Right lobe of liver (tissue), 6 donors: ENCODE data around the gene CACNA1D. TPM values are rescaled to one million over a fixed set of nuclear protein-coding genes. Genes with fewer than 3 reads are reported as not detected.

Experiments used
- ATAC-seq, 4 donors: fragments of 200-7000 bp; cut with Tn5 transposase; one replicate each; pipeline ENCODE4 v1.9.1; 2020; ENCODE audit warnings: mild to moderate bottlenecking in 4 of 4, moderate library complexity in 4 of 4
- DNase-seq, 3 donors: peaks; one replicate each; pipeline ENCODE4 v3.0.0-alpha.2; 2020
- H3K27ac ChIP-seq, 3 donors: fragments of 200-600 bp; one replicate each; pipeline ENCODE4 v1.8.0; 2022
- H3K27me3 ChIP-seq, 2 donors: fragments of 200-600 bp; one replicate each; pipeline ENCODE4 v1.8.0; 2022
- H3K36me3 ChIP-seq, 4 donors: fragments of 200-600 bp; sonication (generic) in 1 of 4; one replicate each; pipeline versions ENCODE4 v1.5.1 to v1.8.0; 2017 to 2022; ENCODE audit warnings: control low read depth in 1 of 4
- H3K4me1 ChIP-seq, 4 donors: fragments of 200-600 bp; sonication (generic) in 1 of 4; one replicate each; pipeline versions ENCODE4 v1.5.1 to v1.8.0; 2017 to 2022; ENCODE audit warnings: control low read depth in 1 of 4
- H3K4me3 ChIP-seq, 3 donors: fragments of 200-600 bp; one replicate each; pipeline ENCODE4 v1.8.0; 2022
- H3K9me3 ChIP-seq, 4 donors: fragments of 200-600 bp; sonication (generic) in 1 of 4; one replicate each; pipeline versions ENCODE4 v1.5.1 to v1.8.0; 2017 to 2022; ENCODE audit warnings: control low read depth in 1 of 4
- POLR2A ChIP-seq: fragments of 450-650 bp; IDR thresholded peaks from one replicate; pipeline ENCODE4 v1.6.1; 2017; ENCODE audit warnings: antibody characterized with exemption, mild to moderate bottlenecking
- WGBS: methylation state at CpG from one replicate; pipeline ENCODE4 v1.1.6; 2018; ENCODE audit warnings: low coverage, low lambda C conversion rate; ENCODE audit not compliant: insufficient coverage; ENCODE audit errors: missing lambda C conversion rate; 5-methylcytosine and 5-hydroxymethylcytosine counted together
- intact Hi-C, 2 donors: fragments of 100-400 bp; cut with DNase I; formaldehyde crosslinking; loops; one replicate each; pipeline versions ENCODE4 v1.11.2 to v1.14.1; 2022
- total RNA-seq, 6 experiments: library from RNA; depleted of rRNA in 2 of 6; stranded (reverse); fragments of >200 nt in 2 of 6; fragmentation: NEBNext Ultra II Directional in 3 of 6; extraction: Animal tissue kit (Norgen Biotek cat#: 25700) in 3 of 6; gene quantifications; one replicate each; pipeline versions ENCODE4 v1.1.0 to v1.2.4, GENCODE V29; 2016 to 2023
- TF ChIP-seq, protein P1 (sequence below), 4 donors: fragments of 200-600 bp in 3 of 4; fragments of 450-650 bp in 1 of 4; IDR thresholded peaks; one replicate each; pipeline versions ENCODE4 v1.5.1 to v1.8.0; 2016 to 2022; ENCODE audit warnings: antibody characterized with exemption in 4 of 4, mild to moderate bottlenecking in 2 of 4
- donor health status: DM: no; HTN: yes; CAD: no.
- donor health status: DM: no; HTN: no; CAD: no.
- donor health status: DM: no; HTN: no; CAD: no.
- donor health status: DM: no; HTN: yes; CAD: no.
- donor health status: DM: no; HTN: yes; CAD: no.

CACNA1D gene
- total RNA-seq, 6 experiments from 2014 or later: 5.5 to 12.7 (median 9.3) TPM

- intact Hi-C loops: no loop called here
- Histone ChIP-seq H3K9me3 (no peaks in the 10 kb centered on the region), H3K4me3 (no peak overlapping the region), H3K27ac (no peak overlapping the region), H3K27me3 (no peaks in the 10 kb centered on the region), H3K4me1 (no peaks in the 10 kb centered on the region), H3K36me3 (no peaks in the 10 kb centered on the region)
- no peak for ATAC-seq
- TF ChIP-seq, protein P1, sequence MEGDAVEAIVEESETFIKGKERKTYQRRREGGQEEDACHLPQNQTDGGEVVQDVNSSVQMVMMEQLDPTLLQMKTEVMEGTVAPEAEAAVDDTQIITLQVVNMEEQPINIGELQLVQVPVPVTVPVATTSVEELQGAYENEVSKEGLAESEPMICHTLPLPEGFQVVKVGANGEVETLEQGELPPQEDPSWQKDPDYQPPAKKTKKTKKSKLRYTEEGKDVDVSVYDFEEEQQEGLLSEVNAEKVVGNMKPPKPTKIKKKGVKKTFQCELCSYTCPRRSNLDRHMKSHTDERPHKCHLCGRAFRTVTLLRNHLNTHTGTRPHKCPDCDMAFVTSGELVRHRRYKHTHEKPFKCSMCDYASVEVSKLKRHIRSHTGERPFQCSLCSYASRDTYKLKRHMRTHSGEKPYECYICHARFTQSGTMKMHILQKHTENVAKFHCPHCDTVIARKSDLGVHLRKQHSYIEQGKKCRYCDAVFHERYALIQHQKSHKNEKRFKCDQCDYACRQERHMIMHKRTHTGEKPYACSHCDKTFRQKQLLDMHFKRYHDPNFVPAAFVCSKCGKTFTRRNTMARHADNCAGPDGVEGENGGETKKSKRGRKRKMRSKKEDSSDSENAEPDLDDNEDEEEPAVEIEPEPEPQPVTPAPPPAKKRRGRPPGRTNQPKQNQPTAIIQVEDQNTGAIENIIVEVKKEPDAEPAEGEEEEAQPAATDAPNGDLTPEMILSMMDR (IDR thresholded peaks at IDR 0.05): no peak
- TF ChIP-seq POLR2A: no peak
- no peak for DNase-seq
- 80% methylated on average over 13 of the region's 13 CpGs for WGBS
Measured at GRCh38 chr3:53534676-53535400, 40.4 kb downstream of the CACNA1D start.

GRCh38 chr3:53536282-53536681 lies 41.9 kb downstream of the CACNA1D start:
- H3K27me3 ChIP-seq: no peaks in the 10 kb centered on the region
- H3K36me3 ChIP-seq: no peaks in the 10 kb centered on the region
- no peak for ATAC-seq
- 80% methylated on average over 4 of the region's 4 CpGs for WGBS
- no peaks in the 10 kb centered on the region for H3K4me1 ChIP-seq
- no peak overlapping the region for H3K27ac ChIP-seq
- TF ChIP-seq, protein P1 (IDR thresholded peaks at IDR 0.05): no peak
- no peak for TF ChIP-seq POLR2A
- H3K9me3 ChIP-seq: no peaks in the 10 kb centered on the region
- no peak for DNase-seq
- intact Hi-C loops: no loop called here
- no peak overlapping the region for H3K4me3 ChIP-seq

- WGBS: 88% methylated on average over 3 of the region's 3 CpGs
- Histone ChIP-seq H3K9me3 (no peaks in the 10 kb centered on the region), H3K4me1 (no peaks in the 10 kb centered on the region), H3K36me3 (no peaks in the 10 kb centered on the region), H3K27me3 (no peaks in the 10 kb centered on the region), H3K27ac (no peak overlapping the region), H3K4me3 (no peak overlapping the region)
- DNase-seq (no peak), ATAC-seq (peak in 1 of 4 donors; percentile 77)
- no peak for TF ChIP-seq POLR2A
- TF ChIP-seq, protein P1 (IDR thresholded peaks at IDR 0.05): no peak
- intact Hi-C loops: no loop called here
Measured at GRCh38 chr3:53544357-53544756, 49.9 kb downstream of the CACNA1D start.

DNA sequence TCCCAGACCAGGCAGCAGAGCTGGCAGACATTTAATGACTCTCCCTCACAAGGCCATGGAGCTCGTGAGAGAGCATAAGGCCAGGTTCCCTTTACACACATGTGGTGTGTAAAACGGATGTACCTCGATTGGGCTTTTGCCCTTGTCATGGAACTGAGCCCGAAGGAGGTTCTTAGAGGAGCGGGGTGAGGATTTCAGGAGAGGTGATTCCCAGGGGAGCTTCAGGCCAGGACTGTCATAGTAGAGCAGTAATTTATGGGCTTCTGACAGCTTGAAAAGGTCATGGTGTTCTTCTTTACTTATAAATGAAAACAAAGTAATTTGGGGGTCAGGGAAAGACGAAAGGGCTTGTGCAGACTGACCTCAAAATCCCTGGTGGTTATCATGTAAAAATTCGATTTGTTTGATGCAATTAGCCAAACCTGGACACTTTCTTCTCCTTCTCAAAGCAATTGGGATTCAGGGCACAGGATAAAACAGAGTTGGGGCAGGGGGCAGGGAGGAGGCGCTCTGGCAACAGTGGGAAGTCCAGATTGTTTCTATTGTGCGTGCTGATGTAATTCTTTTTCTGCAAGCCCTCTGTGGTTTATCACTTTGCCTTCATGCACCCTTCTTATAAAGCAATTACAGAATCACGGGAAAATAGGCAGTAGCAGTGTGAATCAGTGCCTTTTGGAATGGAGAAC lies 51.0 kb downstream of the CACNA1D start:
- Histone ChIP-seq H3K4me3 (no peak overlapping the region), H3K27me3 (no peaks in the 10 kb centered on the region), H3K36me3 (no peaks in the 10 kb centered on the region), H3K27ac (no peak overlapping the region), H3K4me1 (no peaks in the 10 kb centered on the region), H3K9me3 (no peaks in the 10 kb centered on the region)
- intact Hi-C loops: no loop called here
- ATAC-seq (no peak), DNase-seq (no peak)
- 85% methylated on average over 5 of the region's 10 CpGs for WGBS
- TF ChIP-seq, protein P1 (IDR thresholded peaks at IDR 0.05): no peak
- no peak for TF ChIP-seq POLR2A
